IMR-90 (cell line): Measurements from ENCODE around the gene NOVA2. TPM values are rescaled to one million over a fixed set of nuclear protein-coding genes. Genes with fewer than 3 reads are reported as not detected.

Source experiments
- ATAC-seq: fragments of 200-7000 bp; cut with Tn5 transposase; 2 replicates; pipeline ENCODE4 v1.9.1; 2020; ENCODE audit warnings: low read depth, mild to moderate bottlenecking, moderate library complexity
- BruUV-seq: library from RNA; stranded (reverse); fragments of 400-500 nt; replicated peaks from 2 replicates; lab custom pipeline; 2021; lab: Mats Ljungman, UMichigan
- CTCF ChIA-PET: fragments of 300-600 bp; formaldehyde crosslinking; extraction: SDS; loops from one replicate; lab custom pipeline; 2021; ENCODE audit warnings: antibody characterized with exemption; lab: Yijun Ruan, JAX
- POLR2A ChIA-PET: fragments of 300-600 bp; sonication (Branson Sonifier 250); formaldehyde crosslinking; loops from one replicate; lab custom pipeline; 2022; ENCODE audit warnings: antibody characterized with exemption; ENCODE audit not compliant: unreplicated experiment; lab: Charles Lee
- DNase-seq: peaks from one replicate; pipeline ENCODE4 v3.0.0; 2013
- H2AFZ ChIP-seq: replicated peaks from 2 replicates; pipeline ENCODE3; 2013; ENCODE audit warnings: low read length, mild to moderate bottlenecking; ENCODE audit not compliant: poor library complexity
- H2AK5ac ChIP-seq: 2 replicates; pipeline ENCODE4 v1.6.1; 2013; ENCODE audit warnings: low read depth, low read length, inconsistent platforms
- H2AK9ac ChIP-seq: replicated peaks from 2 replicates; pipeline ENCODE3; 2013; ENCODE audit warnings: mild to moderate bottlenecking, low read depth, low read length, moderate library complexity; ENCODE audit not compliant: poor library complexity
- H2BK120ac ChIP-seq: 2 replicates; pipeline ENCODE4 v1.6.1; 2013; ENCODE audit warnings: low read depth, low read length, inconsistent platforms
- H2BK15ac ChIP-seq: 3 replicates; pipeline ENCODE4 v1.6.1; 2013; ENCODE audit warnings: low read depth, low read length, inconsistent platforms
- H2BK20ac ChIP-seq: 2 replicates; pipeline ENCODE4 v1.6.1; 2013; ENCODE audit warnings: low read depth, mild to moderate bottlenecking, inconsistent platforms, low read length, moderate library complexity
- H2BK5ac ChIP-seq: 2 replicates; pipeline ENCODE4 v1.6.1; 2013; ENCODE audit warnings: mild to moderate bottlenecking, low read depth, low read length, inconsistent platforms; ENCODE audit not compliant: poor library complexity, severe bottlenecking
- H3K14ac ChIP-seq: replicated peaks from 2 replicates; pipeline ENCODE4 v1.6.1; 2013; ENCODE audit warnings: low read depth, low read length, inconsistent platforms
- H3K18ac ChIP-seq: 2 replicates; pipeline ENCODE4 v1.6.1; 2013; ENCODE audit warnings: low read depth, low read length, control low read depth
- H3K23ac ChIP-seq: 2 replicates; pipeline ENCODE4 v1.6.1; 2013; ENCODE audit warnings: low read depth, low read length, inconsistent platforms
- H3K27ac ChIP-seq: 2 replicates; pipeline ENCODE4 v1.5.1; 2013; ENCODE audit warnings: mild to moderate bottlenecking, control low read depth, low read length; ENCODE audit not compliant: insufficient read depth
- H3K27me3 ChIP-seq: 2 replicates; pipeline ENCODE4 v1.6.1; 2013; ENCODE audit warnings: low read length; ENCODE audit not compliant: control insufficient read depth, insufficient read depth
- H3K36me3 ChIP-seq: 2 replicates; pipeline ENCODE4 v1.6.1; 2013; ENCODE audit warnings: low read length, mixed read lengths; ENCODE audit not compliant: control insufficient read depth, insufficient read depth
- H3K4ac ChIP-seq: 2 replicates; pipeline ENCODE4 v1.6.1; 2013; ENCODE audit warnings: low read depth, low read length, inconsistent platforms
- H3K4me1 ChIP-seq: 2 replicates; pipeline ENCODE4 v1.6.1; 2013; ENCODE audit warnings: low read length, mixed read lengths; ENCODE audit not compliant: control insufficient read depth, insufficient read depth
- H3K4me2 ChIP-seq: 2 replicates; pipeline ENCODE4 v1.6.1; 2013; ENCODE audit warnings: low read depth, mild to moderate bottlenecking, control low read depth, low read length, moderate library complexity
- H3K4me3 ChIP-seq: 2 replicates; pipeline ENCODE4 v1.5.1; 2013; ENCODE audit warnings: low read depth, mild to moderate bottlenecking, control low read depth, low read length, moderate library complexity; ENCODE audit not compliant: insufficient read depth
- H3K56ac ChIP-seq: 2 replicates; pipeline ENCODE4 v1.6.1; 2013; ENCODE audit warnings: low read length, inconsistent platforms; ENCODE audit not compliant: insufficient read depth; ENCODE audit errors: extremely low read depth
- H3K79me1 ChIP-seq, 2 experiments: 2 replicates each; pipeline ENCODE4 v1.6.1; 2013; ENCODE audit warnings: low read length in 2 of 2, inconsistent platforms in 1 of 2, low read depth in 1 of 2
- H3K9ac ChIP-seq: 2 replicates; pipeline ENCODE4 v1.6.1; 2013; ENCODE audit warnings: low read depth, low read length, control low read depth
- H3K9me1 ChIP-seq: 2 replicates; pipeline ENCODE4 v1.6.1; 2013; ENCODE audit warnings: low read length, inconsistent platforms; ENCODE audit not compliant: insufficient read depth
- H3K9me3 ChIP-seq: 2 replicates; pipeline ENCODE4 v1.6.1; 2013; ENCODE audit warnings: low read length; ENCODE audit not compliant: control insufficient read depth, insufficient read depth
- H4K20me1 ChIP-seq: 2 replicates; pipeline ENCODE4 v1.6.1; 2013; ENCODE audit warnings: low read length, inconsistent platforms; ENCODE audit not compliant: insufficient read depth
- H4K5ac ChIP-seq: 2 replicates; pipeline ENCODE4 v1.6.1; 2013; ENCODE audit warnings: mild to moderate bottlenecking, low read depth, low read length, control low read depth
- H4K8ac ChIP-seq, 2 experiments: 2 replicates each; pipeline ENCODE4 v1.6.1; 2013; ENCODE audit warnings: low read depth in 2 of 2, low read length in 2 of 2, control low read depth in 1 of 2, inconsistent platforms in 1 of 2
- H4K91ac ChIP-seq: 2 replicates; pipeline ENCODE4 v1.6.1; 2013; ENCODE audit warnings: low read depth, low read length, inconsistent platforms; ENCODE audit not compliant: insufficient read depth
- CEBPB ChIP-seq: IDR thresholded peaks from 2 replicates; pipeline ENCODE4 v1.6.1; 2012; ENCODE audit warnings: low read depth, low read length, improper control_type of control experiment
- CTCF ChIP-seq: conservative IDR thresholded peaks from 2 replicates; pipeline ENCODE4 v1.5.1; 2012; ENCODE audit warnings: mild to moderate bottlenecking, low read depth, low read length, improper control_type of control experiment
- RFX5 ChIP-seq: IDR thresholded peaks from 2 replicates; pipeline ENCODE4 v1.8.0; 2012; ENCODE audit warnings: low read depth, mild to moderate bottlenecking, low read length, moderate library complexity
- SMC3 ChIP-seq: fragments of 150-350 bp; IDR thresholded peaks from 2 replicates; pipeline ENCODE4 v1.6.1; 2016; ENCODE audit warnings: low read depth, mild to moderate bottlenecking, antibody characterized with exemption, low read length, moderate library complexity
- USF2 ChIP-seq: fragments of 150-350 bp; IDR thresholded peaks from 2 replicates; pipeline ENCODE4 v1.6.1; 2017; ENCODE audit warnings: mild to moderate bottlenecking, antibody characterized with exemption, low read length, low read depth
- WGBS, 2 experiments: methylation state at CpG; one replicate each; pipeline versions ENCODE4 v1.1.5 to v1.1.7; 2013; ENCODE audit warnings: missing lambda C conversion rate in 2 of 2; ENCODE audit not compliant: insufficient read length in 1 of 2; ENCODE audit errors: extremely low coverage in 2 of 2; 5-methylcytosine and 5-hydroxymethylcytosine counted together
- dilution Hi-C: fragments of 300-500 bp; cut with HindIII; formaldehyde crosslinking; loops from one replicate; pipeline ENCODE4 v1.14.3; 2018; ENCODE audit warnings: low sequenced_read_pairs; ENCODE audit not compliant: unreplicated experiment
- in situ Hi-C: fragments of 300-500 bp; cut with MboI; formaldehyde crosslinking; loops from 3 replicates; pipeline ENCODE4 v1.14.3; 2019; ENCODE audit warnings: low sequenced_read_pairs, inconsistent platforms, mixed read lengths
- intact Hi-C: fragments of 100-400 bp; cut with micrococcal nuclease; formaldehyde crosslinking; loops from 2 replicates; pipeline ENCODE4 v1.10.0; 2022
- polyA plus RNA-seq, 3 experiments: library from polyadenylated mRNA; depleted of rRNA; stranded (reverse); fragments of >200 nt; gene quantifications; 2 replicates each; pipeline ENCODE4 v1.2.3, GENCODE V29; 2012; ENCODE audit warnings: low replicate concordance in 1 of 3
- total RNA-seq: library from RNA; depleted of rRNA; stranded (reverse); fragments of >200 nt; gene quantifications from 2 replicates; pipeline ENCODE4 v1.2.3, GENCODE V29; 2012

Gene NOVA2
- total and polyA plus RNA-seq, 2 of the 4 experiments (the other 2 are of a cell fraction) = 0.03 TPM; not detected in 1

GRCh38 chr19:45990113-45990728 is 16.6 kb upstream of the NOVA2 start:
- no peaks in the 10 kb centered on the region for H3K4me1 ChIP-seq
- no peak overlapping the region for H3K9ac ChIP-seq
- intact Hi-C loops = loop anchor here (10.0 kb wide), 1 partner anchor 65 kb away; no protein-coding TSS in a partner anchor
- BruUV-seq = no TSS peak
- dilution Hi-C loops = no loop called here
- H3K56ac ChIP-seq = no peak overlapping the region
- H4K91ac ChIP-seq = no peak overlapping the region
- in situ Hi-C loops = no loop called here
- H3K27me3 ChIP-seq = peaks cover 17% of the 10 kb centered on the region
- TF ChIP-seq USF2 (no peak), SMC3 (no peak), RFX5 (no peak), CEBPB (peak; percentile 80), CTCF (no peak)
- no peak overlapping the region for H2AK5ac ChIP-seq
- no peak overlapping the region for H3K4me2 ChIP-seq
- H4K20me1 ChIP-seq = no peaks in the 10 kb centered on the region
- ATAC-seq = no peak
- no peak overlapping the region for H2AK9ac ChIP-seq
- H3K4me3 ChIP-seq = no peak overlapping the region
- H4K8ac ChIP-seq = no peak overlapping the region
- no peaks in the 10 kb centered on the region for H3K36me3 ChIP-seq
- no peak for DNase-seq
- no peak overlapping the region for H4K5ac ChIP-seq
- no peaks in the 10 kb centered on the region for H3K79me1 ChIP-seq
- no peaks in the 10 kb centered on the region for H3K9me3 ChIP-seq
- no peak overlapping the region for H3K27ac ChIP-seq
- H3K23ac ChIP-seq = no peak overlapping the region
- no peak overlapping the region for H2BK5ac ChIP-seq
- no peak overlapping the region for H2BK20ac ChIP-seq
- CTCF ChIA-PET = no interaction called here
- H2BK120ac ChIP-seq = no peak overlapping the region
- no peak overlapping the region for H3K14ac ChIP-seq
- WGBS, 2 experiments = 67% methylated on average over 10 of the region's 12 CpGs; no CpG with 5 or more reads in 1 of the 2 experiments
- no peak overlapping the region for H2BK15ac ChIP-seq
- POLR2A ChIA-PET = no interaction called here
- no peaks in the 10 kb centered on the region for H3K9me1 ChIP-seq
- H3K4ac ChIP-seq = no peak overlapping the region
- no peak overlapping the region for H2AFZ ChIP-seq
- no peak overlapping the region for H3K18ac ChIP-seq
